Coronary artery (tissue), 2 donors: ENCODE measurements around the gene VSIG4.

Source experiments
- DNase-seq: peaks from one replicate; pipeline ENCODE4 v3.0.0-alpha.2; 2017; ENCODE audit warnings: low spot score
- H3K27ac ChIP-seq, 2 donors: fragments of 200-600 bp; sonication (generic); one replicate each; pipeline ENCODE4 v1.5.1; 2016 to 2019
- H3K4me3 ChIP-seq: fragments of 200-600 bp; sonication (generic); 2 replicates; pipeline ENCODE4 v1.5.1; 2016; ENCODE audit warnings: mild to moderate bottlenecking, moderate library complexity
- CTCF ChIP-seq: fragments of 200-600 bp; sonication (generic); IDR thresholded peaks from one replicate; pipeline ENCODE4 v1.5.1; 2019; ENCODE audit warnings: antibody characterized with exemption

The VSIG4 gene

GRCh38 chrX:66019974-66020373, 19.9 kb downstream of the VSIG4 start:
- Histone ChIP-seq H3K4me3 (no peak overlapping the region), H3K27ac (no peak overlapping the region)
- DNase-seq: no peak
- no peak for TF ChIP-seq CTCF

DNA sequence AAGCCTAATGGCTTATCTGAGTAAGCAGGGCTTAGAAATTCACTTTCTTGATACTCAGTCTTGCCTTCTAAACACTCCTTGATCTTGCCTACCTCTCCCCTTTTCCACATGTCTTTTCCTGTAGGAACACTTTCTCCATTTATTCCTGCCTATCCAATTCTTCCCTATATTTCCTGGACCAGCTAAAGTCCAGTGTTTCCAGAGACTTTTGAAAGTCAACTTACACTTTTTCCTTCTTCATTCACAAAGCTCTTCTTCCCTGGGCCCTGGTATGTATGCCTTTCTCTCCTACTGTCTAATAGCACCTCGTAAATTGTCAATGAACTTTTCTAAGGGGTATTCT, 20.6 kb downstream of the VSIG4 start:
- Histone ChIP-seq H3K4me3 (no peak overlapping the region), H3K27ac (no peak overlapping the region)
- no peak for DNase-seq
- no peak for TF ChIP-seq CTCF

DNA sequence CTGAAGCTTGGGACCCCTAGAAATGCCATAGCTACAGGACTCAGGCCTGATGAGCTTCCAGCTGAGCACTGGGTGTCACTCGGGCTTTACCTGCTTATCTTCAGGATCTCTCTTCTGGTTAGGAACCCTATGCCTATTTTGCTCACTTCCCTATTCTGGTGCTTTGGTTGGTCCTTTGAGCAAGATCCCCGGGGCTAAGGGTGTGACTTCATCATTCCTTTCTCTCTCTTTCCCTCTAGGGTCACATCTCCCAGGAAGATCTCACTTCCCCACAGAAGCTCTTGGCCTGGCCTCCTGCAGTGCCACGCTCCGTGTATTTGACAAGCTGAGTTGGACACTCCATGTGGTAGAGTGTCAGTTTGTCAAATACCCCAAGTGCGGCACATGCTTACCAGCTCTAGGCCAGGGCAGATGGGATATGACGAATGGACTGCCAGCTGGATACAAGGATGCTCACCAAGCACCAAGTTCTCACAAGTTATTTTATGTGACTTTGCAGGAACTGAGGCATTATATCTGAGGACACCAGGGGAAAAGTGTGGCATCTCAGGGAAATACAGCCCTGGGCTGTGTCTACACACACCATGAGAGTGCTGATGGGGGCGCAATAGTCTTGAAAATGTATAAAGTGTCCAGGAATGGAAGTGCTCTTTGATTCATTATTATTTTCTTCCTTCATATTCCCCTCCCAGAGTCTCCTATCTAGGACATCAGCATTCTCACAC, 21.1 kb downstream of the VSIG4 start:
- no peak for TF ChIP-seq CTCF
- DNase-seq: no peak
- H3K4me3 ChIP-seq: no peak overlapping the region
- no peak overlapping the region for H3K27ac ChIP-seq

DNA sequence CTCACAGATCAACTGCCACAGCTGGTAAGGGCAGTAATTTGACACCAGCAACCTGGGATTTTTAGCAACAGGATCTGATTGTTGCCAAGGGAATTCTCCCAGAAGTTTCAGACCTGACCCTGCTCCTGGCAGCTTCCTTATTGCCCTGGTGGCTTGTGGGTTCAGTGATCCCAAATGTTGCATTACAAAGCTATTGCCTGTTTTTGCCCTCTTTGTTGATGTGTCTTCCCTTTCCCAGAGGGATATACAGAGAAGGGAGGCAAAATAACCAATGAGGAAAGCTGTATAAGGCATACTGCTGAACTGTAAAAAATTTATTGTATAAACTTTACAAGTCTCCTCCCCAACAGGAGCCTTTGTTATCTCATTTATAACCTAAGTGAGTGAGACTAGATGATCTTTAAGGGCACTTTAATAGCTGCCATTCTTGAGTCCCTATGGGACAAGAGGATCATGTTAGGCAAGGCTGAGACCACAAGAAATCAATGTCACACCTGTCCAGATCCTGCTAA, 22.2 kb downstream of the VSIG4 start:
- Histone ChIP-seq H3K27ac (peak overlapping the region in 1 of 2 donors; percentile 49), H3K4me3 (peak overlapping the region; percentile 6)
- no peak for DNase-seq
- TF ChIP-seq CTCF: no peak

- H3K27ac ChIP-seq: peak overlapping the region in 1 of 2 donors; percentile 49
- peak overlapping the region; percentile 6 for H3K4me3 ChIP-seq
- no peak for TF ChIP-seq CTCF
- DNase-seq: no peak
Observed at GRCh38 chrX:66016905-66017658, 22.8 kb downstream of the VSIG4 start.

DNA sequence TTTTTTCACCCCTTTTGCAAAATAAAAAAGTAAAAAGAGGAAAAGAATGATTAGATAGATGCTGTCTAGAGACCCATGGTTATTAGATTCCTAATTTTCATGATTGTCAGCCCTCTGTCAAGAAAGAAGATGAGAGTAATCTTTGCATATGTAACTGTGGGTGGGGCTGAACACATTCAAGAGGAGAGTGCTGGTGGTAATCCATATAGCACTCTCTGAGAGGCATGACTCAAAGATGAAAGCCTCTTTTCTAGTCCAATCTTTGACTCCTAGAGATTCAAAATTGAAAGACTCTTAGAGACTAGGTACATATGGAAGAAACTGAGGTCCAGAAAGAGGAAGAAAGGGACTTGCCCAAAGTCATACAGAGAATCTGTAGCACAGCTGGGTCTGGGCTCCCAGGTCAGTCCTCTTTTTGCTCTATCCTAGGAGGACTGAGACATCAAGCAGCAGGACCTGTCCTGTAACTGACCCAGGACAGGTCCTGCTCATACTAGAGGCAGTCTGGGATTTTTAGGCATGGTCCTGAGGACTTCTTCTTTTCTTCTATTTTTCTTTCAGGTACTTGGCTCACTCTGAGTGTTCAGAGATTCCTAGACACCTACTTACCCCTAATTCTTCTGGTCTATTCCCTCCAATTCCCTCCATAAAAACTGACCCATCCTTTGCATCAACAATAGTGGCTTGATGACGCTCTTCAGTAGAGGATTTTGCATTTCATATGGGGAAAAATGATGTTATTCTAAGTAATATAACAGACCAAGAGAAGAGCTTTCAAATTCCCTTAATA, 23.8 kb downstream of the VSIG4 start:
- Histone ChIP-seq H3K27ac (peak overlapping the region in 1 of 2 donors; percentile 46), H3K4me3 (peak overlapping the region; percentile 53)
- no peak for DNase-seq
- no peak for TF ChIP-seq CTCF
